GM13976 (cell line): ENCODE data around the gene PLXND1.

Experiments used
- DNase-seq: peaks from one replicate; pipeline ENCODE4 v3.0.0; 2012; ENCODE audit warnings: low spot score
- in situ Hi-C: fragments of 300-500 bp; cut with MboI; formaldehyde crosslinking; loops from one replicate; pipeline ENCODE4 v1.12.0; 2022; ENCODE audit warnings: low sequenced_read_pairs, mixed read lengths, inconsistent platforms; ENCODE audit not compliant: unreplicated experiment
- TF ChIP-seq, protein P1 (sequence below): IDR thresholded peaks from 2 replicates; pipeline ENCODE4 v1.5.1; 2012; ENCODE audit warnings: borderline replicate concordance, mild to moderate bottlenecking; ENCODE audit not compliant: insufficient read depth; ENCODE audit errors: extremely low read depth, missing control alignments, control extremely low read depth

The PLXND1 gene

DNA sequence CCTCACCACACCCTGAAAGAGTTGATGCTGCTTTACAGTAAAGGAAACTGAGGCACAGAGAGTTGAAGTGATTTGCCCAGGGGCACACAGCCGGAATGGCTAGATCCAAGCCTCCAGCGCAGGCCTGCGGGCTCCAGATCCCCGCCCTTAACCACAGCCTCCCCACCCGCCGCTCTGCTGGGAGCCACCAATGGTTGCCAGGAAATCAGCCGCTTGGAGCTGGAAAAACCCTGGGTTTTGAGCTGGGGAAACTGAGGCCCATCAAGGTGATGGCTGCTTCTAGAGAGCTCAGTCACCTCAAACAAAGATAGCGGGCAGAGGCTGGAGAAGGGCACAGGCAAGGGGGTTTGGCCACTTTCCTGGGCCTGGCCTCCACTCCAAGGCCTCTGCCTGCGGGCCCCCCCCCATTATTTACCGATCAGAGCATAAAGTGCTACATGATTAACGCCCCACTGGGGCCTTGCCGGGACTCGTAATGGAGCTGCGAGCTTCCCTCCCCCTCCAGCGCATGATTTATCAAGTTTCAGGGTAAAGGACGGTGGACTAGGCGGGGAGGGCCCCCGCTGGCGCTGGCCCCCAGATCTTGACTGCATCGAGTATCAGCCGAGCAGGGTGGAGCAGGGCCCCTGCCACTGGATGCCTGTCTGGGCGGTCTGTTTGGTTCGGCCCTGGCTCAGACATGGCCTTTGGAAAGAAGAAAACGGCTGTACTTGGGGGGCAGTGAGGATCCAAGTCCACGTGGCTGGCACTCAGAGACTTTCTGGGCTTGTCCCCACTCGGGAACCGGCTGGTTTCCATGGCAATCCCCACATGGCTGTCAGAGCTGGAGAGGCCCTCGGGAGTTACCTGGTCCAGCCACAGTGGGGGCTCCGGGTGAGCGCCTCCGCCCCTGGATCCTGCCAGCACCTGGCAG lies 9.1 kb downstream of the PLXND1 start:
- TF ChIP-seq, protein P1, sequence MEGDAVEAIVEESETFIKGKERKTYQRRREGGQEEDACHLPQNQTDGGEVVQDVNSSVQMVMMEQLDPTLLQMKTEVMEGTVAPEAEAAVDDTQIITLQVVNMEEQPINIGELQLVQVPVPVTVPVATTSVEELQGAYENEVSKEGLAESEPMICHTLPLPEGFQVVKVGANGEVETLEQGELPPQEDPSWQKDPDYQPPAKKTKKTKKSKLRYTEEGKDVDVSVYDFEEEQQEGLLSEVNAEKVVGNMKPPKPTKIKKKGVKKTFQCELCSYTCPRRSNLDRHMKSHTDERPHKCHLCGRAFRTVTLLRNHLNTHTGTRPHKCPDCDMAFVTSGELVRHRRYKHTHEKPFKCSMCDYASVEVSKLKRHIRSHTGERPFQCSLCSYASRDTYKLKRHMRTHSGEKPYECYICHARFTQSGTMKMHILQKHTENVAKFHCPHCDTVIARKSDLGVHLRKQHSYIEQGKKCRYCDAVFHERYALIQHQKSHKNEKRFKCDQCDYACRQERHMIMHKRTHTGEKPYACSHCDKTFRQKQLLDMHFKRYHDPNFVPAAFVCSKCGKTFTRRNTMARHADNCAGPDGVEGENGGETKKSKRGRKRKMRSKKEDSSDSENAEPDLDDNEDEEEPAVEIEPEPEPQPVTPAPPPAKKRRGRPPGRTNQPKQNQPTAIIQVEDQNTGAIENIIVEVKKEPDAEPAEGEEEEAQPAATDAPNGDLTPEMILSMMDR, result no peak
- in situ Hi-C loops, result no loop called here
- DNase-seq, result no peak

- no peak for DNase-seq
- in situ Hi-C loops, result no loop called here
- TF ChIP-seq, protein P1, result no peak
Measured at GRCh38 chr3:129596194-129597086, 10.0 kb downstream of the PLXND1 start.

- in situ Hi-C loops, result no loop called here
- DNase-seq, result no peak
- TF ChIP-seq, protein P1, result no peak
Measured at GRCh38 chr3:129595544-129596193, 10.8 kb downstream of the PLXND1 start.

DNA sequence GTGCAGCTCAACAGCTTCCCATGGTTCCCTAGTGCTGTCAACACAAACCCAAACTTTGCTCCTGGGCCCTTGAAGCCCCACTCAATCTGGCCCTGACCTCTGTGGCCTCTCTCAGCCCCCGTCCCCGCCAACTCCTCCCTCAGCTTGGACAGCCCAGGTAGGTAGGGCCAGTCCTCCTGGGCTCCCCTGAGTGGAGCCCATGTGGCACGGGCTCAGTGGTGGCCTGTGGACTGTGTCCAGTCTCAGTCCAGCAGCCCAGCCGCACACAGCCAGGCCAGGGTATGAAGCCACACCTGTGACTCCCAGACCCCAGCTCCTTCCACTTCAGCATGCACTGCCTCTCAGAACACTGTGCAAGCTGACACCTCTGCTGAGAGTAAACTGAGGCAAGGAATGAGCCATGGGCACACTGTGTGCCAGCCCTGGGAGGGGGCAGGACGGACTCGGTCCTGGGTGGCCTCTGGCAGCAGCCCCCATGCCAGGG lies 11.5 kb downstream of the PLXND1 start:
- TF ChIP-seq, protein P1, result no peak

DNA sequence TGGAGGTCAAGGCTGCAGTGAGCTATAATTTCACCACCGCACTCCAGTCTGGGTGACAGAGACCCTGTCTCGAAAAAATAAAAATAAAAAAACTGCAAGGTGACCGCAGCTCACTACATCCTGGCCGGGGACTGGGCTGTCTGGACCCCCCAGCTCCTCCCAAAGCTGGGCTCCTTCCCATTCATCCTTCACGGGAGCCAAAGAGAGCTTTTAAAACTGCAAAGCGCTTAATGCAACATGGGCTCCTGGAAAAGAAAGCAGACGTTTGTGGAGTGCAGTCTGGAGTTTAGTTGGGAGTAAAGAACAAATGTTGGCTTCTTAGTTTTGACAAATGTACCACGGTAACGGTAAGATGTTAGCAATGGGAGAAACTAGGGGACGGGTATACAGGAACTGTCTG lies 12.1 kb downstream of the PLXND1 start:
- in situ Hi-C loops, result no loop called here
- TF ChIP-seq, protein P1, result no peak

More for the DNA sequence above, 11.5 kb downstream of the PLXND1 start:
- no peak for DNase-seq
- in situ Hi-C loops, result no loop called here

More for the DNA sequence above, 12.1 kb downstream of the PLXND1 start:
- DNase-seq, result no peak
